ENCODE data around the gene RPLP2.

DNA sequence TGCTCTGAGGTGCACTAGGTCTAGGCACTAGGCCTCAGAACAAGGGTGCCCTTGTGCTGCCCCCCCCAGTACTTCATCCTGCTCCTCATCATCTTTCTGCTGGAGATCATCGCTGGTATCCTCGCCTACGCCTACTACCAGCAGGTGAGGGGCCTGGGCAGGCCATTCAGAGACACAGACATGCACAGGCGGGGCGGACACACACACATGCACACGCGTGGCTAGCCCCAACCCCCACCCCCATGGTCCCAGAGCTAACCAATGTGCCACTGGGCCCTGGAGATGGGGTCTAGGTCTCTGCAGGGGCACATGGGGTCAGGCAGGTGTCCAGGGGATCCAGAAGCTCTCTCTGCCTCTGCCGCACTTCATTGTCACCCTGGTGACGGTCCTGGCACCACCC, 26.9 kb downstream of the RPLP2 start:
- TF ChIP-seq POLR2A (IDR thresholded peaks at IDR 0.05; ENCODE audit: low read depth, low read length) (no peak; the same call in 1 of the 2 replicates), TAF1 (IDR thresholded peaks at IDR 0.05; ENCODE audit: low read depth, low read length) (no peak), POLR2AphosphoS5 (IDR thresholded peaks at IDR 0.05; ENCODE audit: low read depth, low read length) (no peak)

Measured in GM12891 (cell line).